Measurements from ENCODE around the gene POLR1G.

Gene POLR1G

DNA sequence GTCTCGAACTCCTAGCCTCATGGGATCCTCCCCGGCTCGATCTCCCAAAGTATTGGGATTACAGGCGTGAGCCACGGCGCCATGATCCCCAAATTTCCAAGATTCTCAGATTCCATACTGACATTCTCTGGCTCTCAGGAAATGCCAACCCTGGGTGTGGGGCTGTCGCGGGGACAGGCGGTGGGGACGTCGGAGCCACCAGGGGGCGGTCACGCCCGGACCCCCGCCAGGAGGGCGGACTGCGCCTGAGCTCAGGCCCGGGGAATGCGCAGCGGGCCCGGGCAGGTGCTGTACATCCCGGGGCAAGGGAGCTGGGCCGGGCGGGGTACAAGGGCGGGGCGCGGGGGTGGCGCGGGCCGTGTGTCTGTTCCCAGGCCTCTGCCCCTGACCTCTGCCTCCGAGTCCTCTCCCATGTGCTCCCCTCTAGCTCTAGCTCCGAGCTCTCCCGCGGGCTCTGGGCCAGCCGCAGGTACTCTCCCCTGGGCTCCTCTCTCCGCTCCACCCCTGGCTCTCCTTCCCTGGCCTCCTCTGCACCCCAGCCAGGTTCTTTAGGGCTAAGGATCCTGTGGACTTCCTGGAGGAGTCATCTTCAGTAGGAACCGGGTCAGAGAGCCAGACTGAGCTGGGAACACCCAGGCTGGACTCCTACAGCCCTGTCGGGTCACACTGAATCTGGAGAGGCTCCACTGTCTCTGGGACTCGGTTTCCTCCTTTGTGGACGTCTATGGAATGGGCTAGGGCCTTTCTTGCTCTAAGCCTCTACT, 4.0 kb upstream of the POLR1G start:
- H3K9me3 ChIP-seq = no peaks in the 10 kb centered on the region
- peak; percentile 82 for TF ChIP-seq CTCF (IDR thresholded peaks at IDR 0.05; ENCODE audit: low read depth, low read length)
- H3K27me3 ChIP-seq = peaks cover 7% of the 10 kb centered on the region; the same call in 1 of the 2 replicates
- peak overlapping the region; percentile 20 for H3K4me3 ChIP-seq (ENCODE audit: low read depth, low read length)
- peaks cover 3% of the 10 kb centered on the region; the same call in 1 of the 2 replicates for H3K36me3 ChIP-seq
- DNase-seq = peak; percentile 78
- H3K4me1 ChIP-seq = no peaks in the 10 kb centered on the region; the same call in none of the 2 replicates

GRCh38 chr19:45403272-45403671, 3.2 kb upstream of the POLR1G start:
- Histone ChIP-seq H3K4me3 (ENCODE audit: low read depth, low read length) (no peak overlapping the region), H3K4me1 (no peaks in the 10 kb centered on the region; the same call in none of the 2 replicates), H3K27me3 (peaks cover 7% of the 10 kb centered on the region; the same call in 1 of the 2 replicates), H3K9me3 (no peaks in the 10 kb centered on the region), H3K36me3 (peaks cover 6% of the 10 kb centered on the region)
- no peak for DNase-seq
- no peak for TF ChIP-seq CTCF (IDR thresholded peaks at IDR 0.05; ENCODE audit: low read depth, low read length)

DNA sequence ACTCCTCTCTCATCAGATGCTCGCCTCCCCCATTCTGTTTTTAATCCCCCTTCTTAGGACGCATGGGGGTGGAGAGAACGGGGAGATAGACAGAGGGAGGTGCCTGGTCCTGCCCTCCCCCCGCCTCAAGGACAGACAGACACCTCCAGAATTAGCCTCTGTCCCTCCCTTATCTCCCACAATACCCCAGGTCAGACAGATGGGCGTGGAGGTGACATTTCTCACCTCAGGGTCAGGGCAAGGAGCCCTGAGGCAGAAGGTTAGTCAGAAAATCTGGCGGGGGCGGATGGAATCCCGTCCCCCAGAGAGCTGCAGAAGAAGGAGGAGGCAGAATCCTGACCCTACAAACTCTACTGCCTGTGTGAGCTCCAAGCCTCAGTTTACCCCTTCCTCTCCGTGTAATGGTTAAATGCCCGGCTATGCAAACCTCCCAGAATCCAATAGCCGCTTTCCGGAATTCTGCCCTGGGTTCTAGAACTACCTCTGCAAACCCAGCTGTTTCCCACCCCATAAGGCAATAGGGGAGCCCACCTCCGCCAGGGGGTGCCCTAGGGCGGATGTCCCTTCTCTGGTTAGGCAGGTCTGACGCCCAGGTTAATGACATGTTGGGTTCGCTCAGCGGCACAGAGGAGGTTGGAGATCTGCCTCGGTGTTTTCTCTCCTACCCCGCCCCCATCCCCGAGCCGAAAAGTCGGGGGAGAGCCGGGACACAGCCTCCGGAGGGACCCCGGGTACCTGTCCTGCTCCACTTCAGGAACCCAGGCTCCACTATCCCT, 2.5 kb upstream of the POLR1G start:
- Histone ChIP-seq H3K27me3 (peaks cover 7% of the 10 kb centered on the region; the same call in 1 of the 2 replicates), H3K4me1 (no peaks in the 10 kb centered on the region; the same call in none of the 2 replicates), H3K4me3 (ENCODE audit: low read depth, low read length) (no peak overlapping the region), H3K36me3 (peaks cover 13% of the 10 kb centered on the region), H3K9me3 (no peaks in the 10 kb centered on the region)
- DNase-seq = peak; percentile 49
- TF ChIP-seq CTCF (IDR thresholded peaks at IDR 0.05; ENCODE audit: low read depth, low read length) = peak; percentile 47; the same call in 1 of the 2 replicates

DNA sequence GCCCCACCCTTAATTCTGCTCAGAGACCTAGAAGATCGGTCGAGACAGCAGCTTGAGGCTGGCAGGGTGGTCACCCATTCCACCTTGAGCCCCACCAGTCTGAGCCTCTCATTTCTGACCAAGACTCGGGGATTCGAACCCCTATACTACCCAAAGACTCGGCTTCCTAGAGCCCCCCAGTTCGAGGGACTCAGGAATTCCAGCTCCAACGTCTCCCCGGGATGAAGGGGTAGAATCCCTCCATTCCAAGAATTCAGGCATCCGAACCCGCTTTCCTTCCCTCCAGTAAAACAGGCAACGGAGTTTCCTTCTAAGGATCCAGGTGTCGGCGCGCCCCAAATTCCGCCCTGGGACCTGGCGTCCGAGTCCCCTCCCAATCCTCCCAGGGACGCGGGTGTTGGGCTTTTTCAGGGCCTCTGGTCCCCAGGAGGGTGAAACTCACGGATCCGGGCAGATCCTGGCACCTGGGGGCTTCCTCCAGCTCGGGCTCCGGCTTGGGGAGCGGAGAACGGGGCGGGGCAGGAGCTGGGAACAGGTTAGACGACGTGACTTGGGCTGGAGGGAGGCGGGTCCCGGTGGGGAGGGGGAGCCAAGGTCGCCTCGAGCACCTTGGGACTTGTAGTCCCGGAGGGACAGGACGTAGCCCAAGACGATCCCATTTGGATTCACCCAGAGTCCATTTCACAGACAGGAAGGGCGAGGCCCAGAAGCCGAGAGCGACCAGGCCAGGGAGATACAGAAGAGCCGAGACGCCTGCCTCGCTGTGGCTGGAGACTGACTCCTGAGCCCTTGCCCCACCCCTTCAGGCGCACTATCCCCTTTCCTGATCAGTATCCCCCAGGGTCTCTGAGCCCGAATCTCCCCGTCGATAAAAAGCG, 1.6 kb upstream of the POLR1G start, which contains the start of gene PPP1R13L:
Gene PPP1R13L (minus strand): TSS at position 513 of the 878 bp plus-strand sequence. CDS start 6,751 bp downstream, outside the sequence.
- Histone ChIP-seq H3K27me3 (peaks cover 7% of the 10 kb centered on the region; the same call in 1 of the 2 replicates), H3K9me3 (no peaks in the 10 kb centered on the region), H3K4me3 (ENCODE audit: low read depth, low read length) (peak within 1 kb of the TSS; percentile 89), H3K4me1 (no peaks in the 10 kb centered on the region; the same call in none of the 2 replicates), H3K36me3 (peaks cover 18% of the 10 kb centered on the region)
- peak; percentile 53 for DNase-seq
- TF ChIP-seq CTCF (IDR thresholded peaks at IDR 0.05; ENCODE audit: low read depth, low read length) = no peak

GRCh38 chr19:45405435-45406225, 814 bp upstream of the POLR1G start:
- Histone ChIP-seq H3K36me3 (peaks cover 24% of the 10 kb centered on the region), H3K4me1 (no peaks in the 10 kb centered on the region; the same call in none of the 2 replicates), H3K4me3 (ENCODE audit: low read depth, low read length) (peak overlapping the region; percentile 89), H3K9me3 (no peaks in the 10 kb centered on the region), H3K27me3 (peaks cover 7% of the 10 kb centered on the region; the same call in 1 of the 2 replicates)
- peak; percentile 89 for DNase-seq
- no peak for TF ChIP-seq CTCF (IDR thresholded peaks at IDR 0.05; ENCODE audit: low read depth, low read length)
